Activated T-helper 1 cell treated with Interleukin-2 at 50 U/mL for 16 hours (primary cell): ENCODE measurements around the gene EIF4B.
"Not testable (repeated sequence)": the region's sequence is repeated elsewhere in the genome, so short reads cannot be mapped to it uniquely, and the experiment has no call there.

Source experiments
- DNase-seq: peaks from one replicate; pipeline ENCODE4 v3.0.0-alpha.2; 2020; ENCODE audit warnings: low read depth

Gene EIF4B

DNA sequence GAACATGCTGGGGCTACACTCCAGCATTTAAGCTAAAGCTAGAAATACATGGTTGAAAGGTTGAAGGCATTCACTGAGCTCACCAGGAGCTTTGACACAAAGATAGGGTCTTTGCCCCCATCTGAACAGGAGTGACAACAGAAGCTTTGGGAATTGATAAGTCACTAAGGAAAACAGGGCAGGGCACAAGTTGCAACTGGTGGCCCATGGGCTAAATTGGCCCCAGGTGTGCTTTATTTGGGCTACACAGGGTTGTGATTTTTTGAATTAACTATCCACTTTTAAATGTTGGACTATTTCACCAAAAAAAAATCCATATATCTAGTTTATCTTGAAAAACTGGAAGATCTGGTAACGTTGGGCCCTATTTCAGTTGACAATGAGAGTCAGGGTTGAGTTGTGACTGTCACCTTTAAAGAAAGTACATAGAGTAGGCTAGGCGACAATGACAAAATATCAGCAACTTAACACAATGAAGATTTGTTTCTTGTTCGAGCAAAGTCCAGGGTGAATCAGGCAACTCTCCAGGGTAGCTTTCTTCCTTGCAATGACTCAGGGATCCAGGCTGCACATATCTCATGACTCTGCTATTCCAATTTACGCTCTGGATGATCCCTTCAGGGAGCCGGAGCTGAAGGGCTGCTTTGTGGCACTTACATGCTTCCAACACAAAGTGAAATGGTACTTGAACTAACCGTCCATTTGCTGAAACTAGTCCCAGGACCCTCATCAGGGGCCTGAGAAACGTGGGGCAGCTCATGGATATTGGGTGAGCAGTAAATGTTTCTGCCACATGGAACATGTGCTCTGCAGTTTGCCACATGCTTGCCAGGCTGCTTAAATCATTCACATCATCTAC, 13.3 kb upstream of the EIF4B start:
- DNase-seq, result no peak

DNA sequence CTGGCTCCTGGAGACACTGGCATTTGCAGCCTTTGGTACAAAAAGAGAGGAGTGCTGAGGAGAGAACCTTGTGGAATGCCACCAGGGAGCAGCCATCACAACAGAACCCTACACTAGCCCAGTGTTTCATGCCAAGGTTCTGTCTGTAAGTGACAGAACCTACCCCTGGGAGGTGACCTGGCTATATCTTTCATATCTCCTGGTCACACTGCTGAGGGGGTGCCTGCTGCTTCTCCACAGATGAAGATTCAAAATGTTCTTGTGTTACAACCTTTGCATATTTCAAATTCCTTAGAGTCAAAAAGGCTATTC, 12.7 kb upstream of the EIF4B start:
- DNase-seq, result no peak

DNA sequence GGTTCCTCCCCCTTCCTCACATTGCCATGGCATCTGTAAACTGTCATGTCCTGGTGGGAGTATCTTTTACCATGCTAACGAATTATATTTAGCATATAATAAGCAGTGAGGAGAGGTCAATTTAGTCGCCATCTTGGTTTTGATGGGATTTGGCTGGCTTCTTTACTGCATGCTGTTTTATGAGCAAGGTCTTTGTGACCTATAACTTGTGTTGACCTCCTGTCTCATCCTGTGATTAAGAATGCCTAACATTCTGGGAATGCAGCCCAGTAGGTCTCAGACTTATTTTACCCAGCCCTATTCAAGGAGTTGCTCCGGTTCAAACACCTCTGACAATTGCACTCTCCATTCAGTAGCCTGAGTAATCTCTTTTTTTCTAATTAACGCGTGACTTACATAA, 2.1 kb upstream of the EIF4B start:
- DNase-seq, result no peak

DNA sequence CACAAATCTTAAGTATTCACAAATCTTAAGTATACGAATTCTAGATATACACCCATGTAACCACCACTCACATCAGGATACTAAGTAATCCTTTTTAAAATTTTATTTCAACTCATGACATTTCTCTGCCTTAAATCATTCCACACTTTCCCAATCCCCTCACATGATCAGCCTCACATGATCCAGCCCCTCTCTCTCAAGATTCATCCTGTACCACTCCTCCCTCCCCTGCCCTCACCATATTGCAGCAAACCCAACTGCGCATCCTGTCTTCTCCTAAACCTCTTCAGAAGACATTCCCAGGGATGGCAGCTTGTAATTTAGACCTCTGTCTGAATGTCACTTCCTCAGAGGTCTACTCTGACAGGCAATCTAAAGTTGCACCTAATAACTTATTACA, 1.7 kb upstream of the EIF4B start:
- DNase-seq, result no peak

DNA sequence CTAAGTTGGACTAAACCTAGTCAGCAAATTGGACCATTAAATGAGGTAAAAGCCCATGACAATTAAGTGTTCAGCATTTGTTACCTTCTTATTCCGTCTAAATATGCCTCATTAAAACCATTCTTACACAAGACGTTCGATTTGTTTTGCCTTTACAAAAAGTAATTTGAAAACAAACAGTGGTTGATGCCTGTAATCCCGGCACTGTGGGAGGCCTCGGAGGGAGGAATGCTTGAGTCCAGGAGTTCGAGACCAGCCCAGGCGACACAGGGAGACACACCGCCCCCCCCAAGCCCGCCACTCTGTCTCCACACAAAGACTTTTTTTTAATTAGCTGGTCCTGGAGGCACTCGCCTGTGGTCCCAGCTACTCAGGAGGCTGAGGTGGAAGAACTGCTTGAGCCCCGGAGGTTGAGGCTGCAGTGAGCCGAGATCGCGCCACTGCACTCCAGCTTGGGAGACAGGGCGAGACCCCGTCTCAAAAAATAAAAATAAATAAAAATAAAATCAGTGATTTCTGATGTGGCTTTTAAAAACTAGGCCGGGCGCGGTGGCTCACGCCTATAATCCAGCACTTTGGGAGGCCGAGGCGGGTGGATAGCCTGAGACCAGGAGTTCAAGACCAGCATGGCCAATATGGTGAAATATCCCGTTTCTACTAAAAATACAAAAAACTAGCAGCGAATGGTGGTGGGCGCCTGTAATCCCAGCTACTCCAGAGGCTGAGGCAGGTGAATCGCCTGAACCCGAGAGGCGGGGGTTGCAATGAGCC, 856 bp upstream of the EIF4B start:
- no peak for DNase-seq

DNA sequence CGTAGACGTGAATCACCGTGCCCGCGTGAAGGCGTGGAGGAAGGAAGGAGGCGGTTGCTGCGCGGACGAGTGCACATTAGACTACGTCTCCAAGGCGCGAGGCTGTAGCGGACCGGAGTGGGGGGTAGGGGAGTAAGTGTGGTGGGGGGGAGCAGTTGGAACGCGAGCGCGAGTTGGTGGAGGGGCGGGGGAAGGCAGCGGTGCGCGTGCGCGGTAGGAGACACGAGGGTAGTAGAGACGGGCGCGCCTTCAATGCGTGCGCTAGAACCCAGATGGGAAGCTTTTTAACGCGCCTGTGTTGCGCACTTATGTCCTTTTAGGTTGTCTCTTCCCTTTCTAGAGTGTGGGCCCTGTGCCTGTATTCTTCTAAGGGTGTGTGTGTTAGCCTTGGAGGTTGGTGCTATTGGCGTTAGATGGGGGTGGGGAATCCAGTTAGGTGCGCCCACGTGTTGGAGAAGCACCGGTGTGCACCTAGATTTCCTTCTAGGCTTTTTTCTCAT, 604 bp downstream of the EIF4B start:
- DNase-seq, result peak; percentile 59

DNA sequence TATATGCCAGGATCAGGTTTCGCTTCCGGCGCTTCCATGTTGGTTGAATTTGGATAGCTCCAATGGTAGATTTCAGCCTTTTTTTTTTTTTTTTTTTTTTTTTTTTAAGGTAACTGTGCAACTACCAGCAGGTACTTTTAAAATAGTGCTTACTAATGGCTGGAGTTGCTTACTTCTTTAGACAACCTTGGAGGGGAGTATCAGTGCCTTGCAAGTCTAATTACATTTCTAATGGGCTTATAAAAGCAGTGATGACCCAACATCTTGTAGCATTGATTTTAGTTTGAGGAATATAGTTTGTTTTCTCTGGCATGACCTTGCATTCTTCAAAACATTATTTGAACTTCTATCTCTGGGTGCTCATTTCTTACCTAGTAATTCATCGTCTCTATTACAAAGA, 1.1 kb downstream of the EIF4B start:
- no peak for DNase-seq

DNA sequence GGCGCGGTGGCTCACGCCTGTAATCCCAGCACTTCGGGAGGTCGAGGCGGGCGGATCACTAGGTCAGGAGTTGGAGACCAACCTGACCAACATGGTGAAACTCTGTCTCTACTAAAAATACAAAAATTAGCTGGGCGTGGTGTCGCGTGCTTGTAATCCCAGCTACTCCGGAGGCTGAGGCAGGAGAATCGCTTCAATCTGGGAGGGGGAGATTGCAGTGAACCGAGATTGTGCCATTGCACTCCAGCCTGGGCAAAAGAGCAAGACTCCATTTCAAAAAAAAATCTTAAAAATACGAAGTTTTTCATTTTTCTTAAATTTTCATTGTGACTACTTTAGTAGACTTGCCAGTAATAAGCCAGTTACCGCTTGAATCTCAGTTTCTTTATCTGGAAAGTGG, 2.5 kb downstream of the EIF4B start:
- not testable (repeated sequence) for DNase-seq

DNA sequence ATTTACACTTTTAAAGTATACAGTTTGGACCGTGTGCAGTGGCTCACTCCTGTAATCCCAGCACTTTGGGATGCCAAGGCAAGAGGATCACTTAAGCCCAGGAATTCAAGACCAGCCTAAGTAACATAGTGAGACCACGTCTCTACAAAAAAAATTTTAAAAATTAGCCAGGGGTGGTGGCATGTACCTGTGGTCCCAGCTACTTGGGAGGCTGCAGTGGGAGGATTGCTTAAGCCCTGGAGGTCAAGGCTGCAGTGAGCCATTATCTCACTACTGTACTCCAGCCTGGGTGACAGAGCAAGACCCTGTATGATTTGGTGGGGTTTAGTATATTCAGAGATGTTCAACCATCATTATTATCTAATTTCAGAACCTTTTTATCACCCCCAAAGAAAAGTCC, 4.7 kb downstream of the EIF4B start:
- no peak for DNase-seq

DNA sequence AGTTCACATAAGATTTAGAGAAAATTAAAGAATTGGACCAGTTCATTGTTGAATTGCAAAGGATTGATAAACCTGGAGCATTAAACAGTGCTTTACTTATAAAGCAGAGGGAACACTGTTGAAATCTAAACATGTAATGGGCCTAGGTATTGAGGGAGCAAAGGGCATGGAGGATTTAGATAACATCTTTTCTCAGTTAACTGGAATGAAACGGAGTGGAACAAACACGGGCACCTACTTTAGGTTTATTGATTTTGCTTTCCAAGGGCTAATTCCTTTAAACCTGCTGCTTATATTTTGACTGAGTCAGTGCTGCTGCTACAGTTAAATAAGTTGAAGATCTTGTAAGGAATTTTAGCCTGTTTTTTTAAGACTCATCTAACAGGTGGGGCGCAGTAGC, 5.6 kb downstream of the EIF4B start:
- no peak for DNase-seq

DNA sequence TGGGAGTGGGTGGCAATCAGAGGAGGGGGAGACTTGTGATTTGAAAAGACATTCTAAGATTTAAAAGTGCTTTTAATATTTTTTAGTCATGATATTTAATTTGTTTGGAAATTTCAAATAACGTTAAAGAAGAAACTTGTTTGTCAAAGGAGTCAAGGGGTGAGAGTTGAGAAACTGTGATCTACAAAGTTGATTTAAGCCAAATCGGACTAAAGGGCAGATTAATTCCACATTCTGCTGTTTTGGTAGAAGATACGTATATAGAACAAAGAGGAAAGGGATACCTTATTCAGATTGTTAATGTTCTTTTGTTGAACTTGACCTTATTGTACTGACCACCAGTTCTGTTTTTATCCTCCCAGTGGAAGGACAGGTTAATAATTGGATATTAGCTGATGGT, 6.7 kb downstream of the EIF4B start:
- DNase-seq, result no peak

DNA sequence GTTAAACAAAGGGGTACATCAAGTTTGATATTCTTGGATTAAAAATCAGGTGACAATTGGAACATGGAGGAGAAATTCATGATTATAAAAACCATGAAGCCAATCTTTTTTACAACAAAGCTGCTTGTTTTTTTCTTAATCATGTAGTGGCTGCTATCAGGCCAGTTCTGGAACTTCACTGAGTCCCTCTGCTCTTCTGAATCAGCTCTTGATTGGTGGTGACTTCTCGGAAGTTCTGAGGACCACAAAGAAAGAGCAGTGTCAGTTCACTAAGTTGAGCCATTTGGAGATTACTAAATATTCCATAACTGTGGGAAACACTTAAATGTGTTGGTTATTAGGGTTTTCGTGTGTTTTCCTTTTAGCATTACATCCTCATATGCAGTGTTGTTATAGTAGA, 8.5 kb downstream of the EIF4B start:
- no peak for DNase-seq

DNA sequence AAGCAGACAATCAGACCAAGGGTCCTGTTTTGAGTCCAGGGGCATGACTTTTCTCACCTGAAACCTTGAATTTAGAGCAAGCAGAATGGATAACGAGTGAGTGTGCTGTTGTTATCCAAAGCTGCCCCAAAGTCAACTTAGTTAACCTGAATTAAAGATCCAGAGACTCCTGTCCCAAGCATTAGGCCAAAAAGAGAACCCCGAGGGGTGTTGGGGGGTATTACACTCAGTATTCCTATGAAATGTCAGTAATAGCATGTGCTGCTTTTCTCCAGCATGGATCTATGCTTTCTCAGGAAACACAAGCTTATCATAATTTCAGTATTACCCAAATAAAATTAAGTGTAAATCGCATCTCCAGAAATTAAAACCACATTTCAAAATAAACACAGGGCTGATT, 19.0 kb downstream of the EIF4B start:
- no peak for DNase-seq

DNA sequence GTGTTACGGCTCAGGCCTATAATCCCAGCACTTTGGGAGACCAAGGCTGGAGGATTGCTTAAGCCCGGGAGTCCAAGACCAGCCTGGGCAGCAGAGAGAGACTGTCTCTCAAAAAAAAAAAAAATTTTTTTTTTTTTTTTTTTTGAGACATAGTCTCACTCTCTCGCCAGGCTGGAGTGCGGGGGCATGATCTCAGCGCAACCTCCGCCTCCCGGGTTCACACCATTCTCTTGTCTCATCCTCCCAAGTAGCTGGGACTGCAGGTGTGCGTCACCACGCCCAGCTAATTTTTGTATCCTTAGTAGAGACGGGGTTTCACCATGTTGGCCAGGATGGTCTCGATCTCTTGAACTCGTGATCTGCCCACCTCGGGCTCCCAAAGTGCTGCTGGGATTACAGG, 20.8 kb downstream of the EIF4B start:
- not testable (repeated sequence) for DNase-seq

DNA sequence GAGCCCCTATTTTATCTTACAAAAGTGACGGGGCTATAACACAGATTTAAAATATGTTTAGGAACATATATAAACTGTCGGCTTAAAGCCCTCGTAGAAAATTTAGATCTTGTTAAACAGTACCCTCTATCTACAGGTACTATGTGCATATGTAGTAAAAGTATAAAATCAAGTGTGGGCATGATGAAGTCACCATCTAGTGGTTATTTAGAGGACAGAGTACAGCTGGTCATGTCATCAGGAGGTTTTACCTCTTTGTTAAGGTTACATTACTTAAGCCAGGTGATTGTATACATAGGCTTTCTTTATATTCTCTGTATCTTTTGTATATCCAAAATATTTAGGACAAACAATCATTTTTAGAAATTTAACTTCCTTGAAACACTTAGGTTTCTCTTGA, 25.4 kb downstream of the EIF4B start:
- DNase-seq, result no peak

DNA sequence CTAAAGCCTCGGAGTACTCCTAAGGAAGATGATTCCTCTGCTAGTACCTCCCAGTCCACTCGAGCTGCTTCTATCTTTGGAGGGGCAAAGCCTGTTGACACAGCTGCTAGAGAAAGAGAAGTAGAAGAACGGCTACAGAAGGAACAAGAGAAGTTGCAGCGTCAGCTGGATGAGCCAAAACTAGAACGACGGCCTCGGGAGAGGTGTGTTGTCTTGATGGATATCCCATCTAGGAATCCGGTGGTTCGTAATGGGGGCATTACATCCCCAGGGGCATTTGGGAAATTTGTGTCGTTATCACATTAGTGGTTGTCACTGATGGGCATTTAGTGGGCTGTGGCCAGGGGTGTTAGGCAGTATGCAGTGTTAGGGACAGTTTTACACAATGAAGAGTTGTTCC, 27.6 kb downstream of the EIF4B start:
- DNase-seq, result not testable (repeated sequence)

DNA sequence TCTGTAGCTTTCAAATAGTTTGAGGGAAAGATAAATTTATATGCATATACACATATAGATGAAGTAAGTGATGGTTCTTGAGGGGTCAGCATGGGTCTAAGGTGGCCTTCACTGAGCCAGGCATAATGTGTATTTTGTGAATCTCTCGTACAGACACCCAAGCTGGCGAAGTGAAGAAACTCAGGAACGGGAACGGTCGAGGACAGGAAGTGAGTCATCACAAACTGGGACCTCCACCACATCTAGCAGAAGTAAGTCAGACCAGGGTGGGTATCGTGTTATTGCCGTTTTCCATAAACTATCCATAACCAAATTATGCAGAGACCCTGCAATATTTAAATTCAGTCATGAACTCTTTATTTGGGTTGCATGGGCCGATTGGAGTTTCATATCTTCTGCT, 28.2 kb downstream of the EIF4B start:
- no peak for DNase-seq

DNA sequence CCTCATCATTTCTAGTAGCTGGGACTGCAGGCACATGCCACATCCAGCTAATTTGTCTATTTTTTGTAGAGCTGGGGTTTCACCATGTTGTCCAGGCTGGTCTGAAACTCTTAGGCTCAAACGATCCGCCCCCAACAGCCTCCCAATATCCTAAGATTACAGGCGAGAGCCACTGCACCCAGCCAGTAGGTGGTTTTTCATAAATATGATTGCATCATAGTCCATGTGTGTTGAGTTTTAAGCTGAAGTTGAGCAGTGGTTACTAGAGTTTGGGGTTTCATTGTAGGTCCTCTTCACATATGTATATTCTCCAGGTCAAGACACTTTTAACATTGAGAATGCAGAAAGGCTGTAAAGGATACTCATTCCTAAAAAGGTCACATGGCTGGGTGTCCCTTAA, 30.5 kb downstream of the EIF4B start:
- DNase-seq, result no peak

DNA sequence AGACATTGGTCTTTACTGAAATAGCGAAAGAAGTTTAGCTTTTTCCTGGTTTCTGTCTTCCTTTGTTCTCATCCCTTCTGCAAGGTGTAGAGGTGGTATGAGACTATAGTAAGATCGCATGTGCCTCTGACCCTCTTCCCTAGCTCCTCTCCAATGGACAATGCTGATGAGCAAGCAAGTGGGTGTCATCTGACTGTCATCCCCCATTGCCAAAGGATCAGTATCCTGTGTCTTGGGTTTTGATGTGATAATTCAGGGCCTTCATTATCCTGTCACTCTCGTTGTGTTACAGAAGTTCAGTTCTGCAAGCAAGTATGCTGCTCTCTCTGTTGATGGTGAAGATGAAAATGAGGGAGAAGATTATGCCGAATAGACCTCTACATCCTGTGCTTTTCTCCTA, 33.6 kb downstream of the EIF4B start:
- no peak for DNase-seq

DNA sequence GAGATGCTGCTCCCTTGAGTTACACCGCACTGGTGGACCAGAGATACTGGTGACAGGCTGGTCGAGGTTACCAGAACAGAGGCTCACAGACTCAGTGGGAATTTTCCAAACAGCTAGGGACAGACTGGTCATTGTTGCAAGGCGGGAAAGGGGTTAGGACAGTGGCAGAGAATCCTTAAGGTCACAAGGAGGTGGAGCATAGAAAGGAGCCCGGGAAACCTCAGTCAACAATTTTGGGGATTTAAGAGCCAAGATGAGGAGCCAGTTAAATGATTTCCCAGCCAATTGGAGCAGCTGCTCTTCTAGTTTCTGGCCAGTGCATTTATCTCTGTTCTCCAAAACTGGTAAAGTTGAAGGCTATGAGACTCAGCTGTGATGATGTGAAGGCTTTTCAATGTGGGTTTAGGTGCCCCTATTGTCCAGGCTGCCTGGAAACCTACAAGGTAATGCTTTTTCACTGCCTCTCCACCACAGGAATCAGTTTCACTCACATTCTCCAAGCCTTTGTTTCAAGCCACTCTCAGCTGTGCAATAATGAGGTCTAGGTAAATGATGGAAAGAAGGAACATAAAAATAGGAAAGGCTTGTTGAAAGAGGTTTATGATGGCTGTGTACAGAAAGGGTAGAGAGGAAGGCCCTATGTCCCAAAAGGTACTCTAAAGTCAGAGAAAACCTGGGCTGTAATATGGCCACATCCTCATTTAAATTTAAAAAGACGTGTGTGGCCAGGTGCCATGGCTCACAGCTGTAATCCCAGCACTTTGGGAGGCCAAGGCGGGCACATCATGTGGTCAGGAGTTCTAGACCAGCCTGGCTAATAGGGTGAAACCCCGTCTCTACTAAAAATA, 36.6 kb downstream of the EIF4B start:
- DNase-seq, result no peak

DNA sequence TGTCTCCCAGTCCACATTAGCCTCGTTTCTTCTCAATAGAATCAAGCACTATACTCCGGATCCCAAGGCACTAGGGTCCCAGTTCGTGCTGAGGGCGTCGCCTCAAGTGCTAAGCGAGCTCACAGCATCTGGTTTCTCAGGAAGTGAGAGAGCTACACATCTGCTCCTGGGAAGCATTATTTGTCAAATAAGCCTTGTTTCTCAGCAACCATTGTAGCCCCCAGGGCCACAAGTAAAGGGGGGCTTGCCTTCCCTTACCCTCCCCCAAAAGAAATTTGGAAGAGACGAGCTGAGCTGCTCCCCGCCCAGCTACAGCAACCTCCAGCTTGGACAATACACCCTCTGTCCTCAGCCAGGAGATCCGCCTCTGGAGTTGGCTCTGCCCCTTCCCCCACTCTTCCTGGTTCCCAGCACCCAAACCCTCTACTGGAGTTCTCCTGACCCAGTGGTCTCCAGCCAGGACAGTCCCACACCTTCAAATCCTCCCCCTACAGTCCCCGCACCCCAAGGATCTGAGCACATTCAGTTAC, 37.9 kb downstream of the EIF4B start:
- DNase-seq, result no peak
